ENCODE data around the gene RASSF10.
"Not testable (repeated sequence)": the region's sequence is repeated elsewhere in the genome, so short reads cannot be mapped to it uniquely, and the experiment has no call there.

The RASSF10 gene

DNA sequence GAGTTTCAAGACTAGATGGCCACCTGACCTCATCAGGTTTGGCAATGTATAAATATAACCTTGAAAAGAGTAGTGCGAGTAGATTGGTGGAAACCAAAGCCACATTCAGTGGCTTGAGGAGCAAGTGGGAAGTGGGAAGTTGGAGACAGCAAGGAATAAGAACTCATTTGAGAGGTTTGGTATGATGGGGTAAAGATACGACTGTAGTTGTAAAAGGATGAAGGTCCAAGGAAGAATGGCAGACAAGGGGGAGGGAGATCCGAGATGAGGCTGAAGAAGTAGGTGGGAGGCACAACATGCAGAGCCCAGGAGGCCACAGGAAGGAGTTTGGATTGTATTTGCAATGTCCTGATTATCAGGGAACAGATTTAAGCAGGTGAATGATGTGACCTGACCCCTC is 20.8 kb downstream of the RASSF10 start:
- DNase-seq = no peak

DNA sequence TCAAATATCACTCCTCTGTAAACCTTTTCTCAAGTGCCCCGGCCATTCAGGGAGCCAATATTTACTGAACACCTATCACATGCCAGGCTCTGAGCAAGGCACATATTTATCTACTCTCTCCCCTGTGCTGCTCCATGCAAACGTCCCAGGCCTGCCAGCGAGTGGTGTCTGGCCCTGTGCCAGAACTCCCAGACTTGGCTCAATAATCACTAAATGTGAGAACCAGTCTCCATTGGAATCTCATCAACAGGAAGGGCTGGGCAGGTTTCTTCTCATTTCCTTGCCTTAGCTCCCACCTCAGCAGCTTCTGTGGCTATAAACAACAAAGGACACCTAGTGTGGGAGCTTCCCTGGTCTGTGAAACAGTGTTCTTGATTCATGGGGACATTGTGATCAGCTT is 21.7 kb downstream of the RASSF10 start:
- DNase-seq = no peak

DNA sequence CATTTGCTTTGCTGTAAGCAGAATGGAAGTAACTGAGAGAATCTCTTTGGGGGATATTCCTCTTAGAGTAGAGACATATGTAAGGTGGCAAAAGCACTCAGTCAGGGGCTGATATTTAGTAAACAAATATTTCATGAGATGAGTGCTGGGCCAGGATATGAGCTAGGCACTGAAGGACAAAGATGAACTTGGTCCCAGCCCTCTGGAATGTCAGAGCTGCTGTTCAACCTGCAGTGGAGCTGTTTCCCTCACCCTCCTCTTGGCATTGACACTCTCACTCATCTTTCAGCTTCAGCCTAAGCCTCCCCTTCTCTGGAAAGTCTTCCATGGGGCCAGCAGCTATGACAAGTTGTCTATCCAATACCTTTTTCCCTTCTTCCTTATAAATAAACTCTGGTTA is 22.2 kb downstream of the RASSF10 start:
- no peak for DNase-seq

DNA sequence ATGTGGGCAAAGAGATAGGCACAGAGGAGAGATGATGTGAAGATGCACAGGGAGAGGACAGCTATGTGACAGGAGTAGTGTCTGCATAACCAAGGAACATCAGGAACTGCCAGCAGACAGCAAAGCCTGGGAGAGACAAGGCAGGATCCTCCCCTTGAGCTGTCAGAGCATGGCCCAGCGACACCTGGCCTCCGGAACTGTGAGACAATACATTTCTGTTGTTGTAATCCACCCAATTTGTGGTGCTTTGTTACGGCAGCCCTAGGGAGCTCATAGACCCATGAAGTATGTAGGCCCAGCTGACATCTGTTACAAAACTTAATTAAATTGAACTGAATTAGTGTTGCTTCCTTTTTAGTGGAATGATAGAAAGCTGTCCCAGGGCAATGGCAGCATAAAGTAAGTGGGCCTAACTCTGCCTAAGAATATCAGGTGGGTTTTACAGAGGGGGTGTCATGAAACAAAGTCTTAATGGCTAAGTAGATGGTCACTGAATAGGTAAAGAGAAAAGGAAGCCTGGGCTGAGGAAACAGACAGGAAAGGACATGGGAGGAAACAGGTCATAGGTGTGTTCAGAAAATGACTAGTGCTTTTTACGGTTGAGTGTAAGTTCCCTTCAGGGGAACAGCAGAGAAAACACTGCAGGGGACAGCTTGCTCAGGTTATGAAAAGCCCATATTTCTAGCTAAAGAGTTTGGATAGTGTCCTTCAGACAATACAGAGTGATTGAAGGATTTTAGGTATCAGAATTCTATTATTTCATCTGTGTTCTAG is 24.8 kb downstream of the RASSF10 start:
- DNase-seq = no peak

DNA sequence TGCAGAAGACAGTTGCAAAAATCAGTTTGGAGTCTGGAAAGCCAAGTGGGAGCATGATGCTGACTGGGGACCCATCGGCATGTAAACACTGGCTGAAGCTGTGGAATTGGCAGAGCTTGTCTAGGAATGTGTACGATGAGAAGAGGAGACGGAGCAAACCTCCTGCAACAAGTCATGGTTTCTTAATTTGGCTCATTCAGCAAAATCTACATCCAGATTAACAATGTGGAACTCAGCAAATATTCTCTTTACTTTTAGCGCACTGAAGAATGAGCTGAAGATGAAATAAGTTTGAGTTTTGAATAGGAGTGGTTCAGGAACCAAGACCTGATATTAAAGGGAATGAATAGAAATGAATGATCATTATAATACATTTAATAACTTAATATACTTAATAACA is 26.6 kb downstream of the RASSF10 start:
- DNase-seq = no peak

DNA sequence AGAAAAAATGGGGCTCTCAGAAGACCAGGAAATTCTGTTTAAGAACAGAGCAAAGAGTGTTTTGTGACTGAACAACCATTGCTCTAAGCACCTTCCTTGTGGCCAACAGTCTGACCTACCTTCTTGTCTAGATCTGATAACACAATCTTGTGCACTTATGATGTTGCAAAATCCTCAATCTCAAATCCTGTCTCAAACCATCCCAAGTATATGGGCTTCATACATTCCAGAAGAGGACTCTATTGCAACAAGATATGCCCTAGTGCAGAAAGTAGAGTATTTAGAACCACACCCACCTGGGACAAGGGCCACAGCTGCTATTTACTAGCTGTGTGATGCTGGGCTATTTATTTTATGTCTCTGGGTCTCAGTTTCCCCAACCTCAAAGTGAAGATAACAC is 27.1 kb downstream of the RASSF10 start:
- no peak for DNase-seq

DNA sequence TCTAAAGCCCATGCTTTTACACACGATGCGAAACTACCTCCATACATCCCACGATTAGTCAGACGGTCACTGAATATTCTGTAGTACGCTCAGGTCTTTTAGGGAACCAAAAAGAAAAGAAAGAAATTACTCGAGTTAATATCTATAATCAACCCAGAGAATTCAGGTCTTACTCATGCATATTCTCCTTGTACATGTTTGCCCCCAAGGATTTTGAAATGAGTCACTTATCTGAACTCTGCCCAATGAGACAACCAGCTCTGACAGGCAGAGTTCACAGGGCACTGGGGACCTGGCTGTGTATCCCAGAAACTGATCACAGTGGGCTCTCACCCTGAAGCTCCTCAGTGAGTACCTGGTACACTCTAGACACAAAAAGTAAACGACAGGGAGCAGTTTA is 29.2 kb downstream of the RASSF10 start:
- no peak for DNase-seq

DNA sequence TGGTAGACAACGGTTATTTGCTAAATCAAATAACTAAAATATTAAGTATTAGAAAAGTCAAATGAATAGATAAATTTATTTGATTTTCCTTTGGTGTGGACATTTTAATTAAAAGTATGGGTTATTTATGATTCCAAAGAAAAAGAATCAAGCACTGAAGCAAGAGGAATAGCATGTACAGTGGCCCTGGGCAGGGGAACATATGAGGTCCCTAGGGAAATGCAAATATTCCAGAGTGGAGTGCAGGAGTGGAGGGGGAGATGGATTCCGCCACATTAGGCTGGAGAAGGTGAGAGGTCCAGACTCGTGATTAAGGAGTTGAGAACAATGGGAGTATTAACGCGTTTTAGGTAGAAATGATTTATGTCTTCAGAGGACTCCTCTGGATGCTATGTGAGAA is 30.0 kb downstream of the RASSF10 start:
- no peak for DNase-seq

DNA sequence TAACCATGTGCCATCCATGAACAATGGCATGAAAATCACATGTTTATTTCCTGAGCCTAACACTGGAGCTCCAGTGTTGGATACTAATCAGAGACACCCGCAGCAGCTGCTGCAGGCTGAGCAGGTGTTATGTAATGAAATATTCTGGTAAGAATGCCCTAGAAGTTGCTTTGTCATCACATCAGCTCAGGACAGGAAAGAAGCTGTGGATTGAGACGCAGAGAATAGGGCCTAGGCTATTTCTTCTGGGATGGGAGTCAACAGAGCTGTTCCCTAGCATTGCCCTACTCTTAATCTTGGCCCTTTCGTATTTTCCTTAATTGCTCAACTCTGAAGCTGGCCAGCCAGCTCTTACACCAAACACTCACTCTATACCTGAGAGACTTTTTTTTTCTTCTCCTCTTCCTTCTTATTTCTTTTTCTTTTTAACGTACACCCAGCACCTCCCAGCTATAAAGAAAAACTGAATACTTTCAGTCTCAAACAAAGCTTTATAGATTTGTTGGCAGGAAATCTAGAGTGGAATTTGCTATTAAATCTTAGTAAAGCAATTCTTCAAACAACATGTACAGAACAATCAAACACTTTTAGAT is 31.9 kb downstream of the RASSF10 start:
- DNase-seq = no peak

DNA sequence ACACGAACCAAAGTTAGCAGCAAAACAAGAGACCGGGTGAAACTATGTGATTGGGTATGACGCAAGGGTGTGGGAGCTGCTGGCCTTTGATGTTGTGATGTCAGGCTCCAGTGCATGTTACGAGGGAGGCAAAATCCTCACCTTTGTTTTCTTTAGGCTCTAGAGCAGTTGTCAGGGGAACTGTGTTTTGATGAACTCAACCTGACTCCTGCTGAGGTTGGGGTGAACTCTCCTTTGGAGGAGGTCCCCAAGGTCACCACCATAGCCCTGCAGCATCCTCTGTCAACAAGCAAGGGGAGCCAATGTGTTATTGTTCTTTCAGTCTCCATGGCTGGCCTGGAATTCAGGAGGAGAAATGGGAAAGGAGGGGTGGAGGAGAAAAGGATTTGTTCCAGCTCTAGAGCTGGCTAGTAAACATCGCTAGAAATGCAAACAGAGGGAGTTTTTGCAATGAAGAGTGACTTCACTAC is 33.8 kb downstream of the RASSF10 start:
- no peak for DNase-seq

DNA sequence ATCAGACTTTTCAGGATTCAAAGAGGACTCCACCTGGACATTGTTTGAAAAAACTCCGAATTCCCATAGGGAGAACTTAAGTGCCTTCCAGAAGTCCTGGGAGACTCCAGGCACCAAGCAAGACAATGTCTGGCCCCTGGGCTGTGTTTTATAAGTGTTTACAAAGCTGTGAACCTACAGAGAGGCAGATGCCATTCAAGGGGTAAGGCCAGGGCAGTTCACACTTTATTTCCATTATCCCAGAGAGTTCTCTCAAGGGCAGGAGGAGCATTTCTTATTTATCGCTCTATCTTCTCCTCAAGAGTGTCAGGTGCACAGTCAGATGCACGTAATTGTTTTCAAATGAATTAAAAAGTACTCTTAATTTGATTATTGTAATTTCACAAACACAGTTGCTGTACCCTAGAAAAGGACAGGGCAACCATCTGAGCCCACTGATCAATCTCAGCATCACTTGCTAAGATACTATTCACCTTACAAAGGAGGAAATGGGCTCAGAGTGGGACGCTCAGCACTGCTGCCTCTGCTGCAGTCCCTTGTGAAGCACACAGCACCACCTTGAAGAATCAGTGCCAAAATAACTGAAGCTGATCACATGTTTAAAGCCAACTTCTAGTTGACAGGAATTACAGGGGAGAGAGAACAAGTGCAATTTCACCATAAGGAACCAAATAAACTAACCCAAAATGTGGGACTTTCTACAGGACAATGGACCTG is 35.0 kb downstream of the RASSF10 start:
- DNase-seq = no peak

DNA sequence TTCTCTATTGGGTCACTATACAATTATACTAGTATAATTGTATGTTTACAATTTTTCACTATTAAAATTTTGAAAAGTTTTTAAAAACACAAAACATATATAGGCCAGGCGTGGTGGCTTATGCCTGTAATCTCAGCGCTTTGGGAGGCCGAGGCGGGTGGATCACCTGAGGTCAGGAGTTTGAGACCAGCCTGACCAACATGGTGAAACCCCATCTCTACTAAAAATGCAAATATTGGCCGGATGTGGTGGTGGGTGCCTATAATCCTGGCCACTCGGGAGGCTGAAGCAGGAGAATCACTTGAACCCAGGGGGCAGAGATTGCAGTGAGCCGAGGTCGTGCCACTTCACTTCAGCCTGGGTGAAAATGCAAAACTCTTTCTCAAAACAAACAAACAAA is 36.0 kb downstream of the RASSF10 start:
- not testable (repeated sequence) for DNase-seq

DNA sequence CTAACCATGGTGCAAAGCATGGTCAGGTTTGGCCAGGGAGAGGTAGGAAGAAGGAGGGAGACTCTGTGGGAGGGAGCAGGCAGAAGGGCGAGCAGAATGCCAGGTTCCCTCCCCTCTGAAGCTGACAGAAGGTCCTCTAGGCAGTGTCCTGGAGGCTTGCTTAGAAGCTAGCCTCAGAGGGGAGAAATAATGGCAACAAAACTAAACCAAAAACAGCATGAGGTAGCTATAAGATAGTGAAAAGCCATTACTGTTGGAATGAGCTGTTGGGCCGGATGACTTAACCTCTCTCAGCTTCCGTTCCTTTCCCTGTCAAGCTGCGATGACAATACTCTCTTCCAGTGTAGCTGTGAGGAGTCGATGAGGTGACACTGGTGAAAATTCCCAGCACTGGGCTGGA is 36.6 kb downstream of the RASSF10 start:
- no peak for DNase-seq

DNA sequence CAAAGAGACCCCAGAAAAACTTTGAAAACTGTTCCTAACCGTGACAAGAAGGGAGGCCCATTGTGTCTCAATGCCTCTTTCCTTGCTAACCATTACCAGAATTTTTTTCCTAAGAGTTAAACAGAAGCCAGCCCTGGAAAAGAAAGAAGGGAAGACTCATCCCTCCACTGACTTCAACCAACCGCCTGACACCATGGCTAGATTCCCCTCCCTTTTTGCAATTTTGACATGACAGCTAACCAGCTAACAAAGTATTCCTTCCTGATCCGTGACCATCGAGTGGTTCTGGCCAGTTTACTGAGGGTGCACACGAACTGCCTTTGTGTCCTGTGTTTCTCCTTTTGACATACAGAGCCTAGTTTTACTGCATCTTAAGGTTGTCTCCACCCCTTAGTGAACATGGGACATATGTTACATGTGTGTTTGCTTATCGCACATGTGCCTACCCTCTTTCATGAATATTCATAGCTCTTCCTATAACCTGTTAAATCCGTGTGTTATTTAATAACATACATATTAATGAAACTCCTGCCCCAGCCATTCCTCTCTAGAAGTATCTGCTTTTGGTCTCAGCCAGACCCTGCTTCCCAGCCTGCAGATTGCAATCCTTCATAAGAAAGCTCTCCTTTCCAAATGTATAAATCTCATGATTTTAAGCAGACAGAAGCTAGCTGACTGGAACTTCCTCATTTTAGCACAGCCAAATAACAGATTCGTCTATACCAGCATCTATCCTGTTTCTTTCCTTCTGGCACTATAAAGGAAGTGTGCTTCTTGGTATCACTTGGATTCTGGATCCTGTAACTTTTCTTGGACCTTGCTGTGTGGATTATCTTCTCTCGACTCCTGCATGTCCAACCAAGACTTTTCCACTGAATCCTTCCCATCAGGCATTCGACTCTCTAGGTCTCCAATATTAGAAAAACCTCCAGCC is 37.8 kb downstream of the RASSF10 start:
- no peak for DNase-seq

DNA sequence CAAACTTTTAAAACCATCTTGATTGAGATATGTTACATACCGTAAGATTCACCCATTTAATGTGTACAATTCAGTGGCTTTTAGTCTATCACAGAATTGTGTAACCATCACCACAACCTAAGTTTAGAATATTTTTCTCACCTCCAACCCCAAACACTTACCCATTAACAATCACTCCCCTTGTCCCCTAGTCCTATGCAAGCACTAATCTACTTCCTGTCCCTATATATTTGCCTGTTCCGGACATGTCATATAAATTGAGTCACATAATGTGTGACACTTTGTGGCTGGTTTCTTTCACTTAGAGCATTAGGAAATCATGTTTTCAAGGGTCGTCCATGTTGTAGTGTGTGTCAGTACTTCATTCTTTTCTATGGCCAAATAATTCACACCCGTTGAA is 38.8 kb downstream of the RASSF10 start:
- DNase-seq = no peak

DNA sequence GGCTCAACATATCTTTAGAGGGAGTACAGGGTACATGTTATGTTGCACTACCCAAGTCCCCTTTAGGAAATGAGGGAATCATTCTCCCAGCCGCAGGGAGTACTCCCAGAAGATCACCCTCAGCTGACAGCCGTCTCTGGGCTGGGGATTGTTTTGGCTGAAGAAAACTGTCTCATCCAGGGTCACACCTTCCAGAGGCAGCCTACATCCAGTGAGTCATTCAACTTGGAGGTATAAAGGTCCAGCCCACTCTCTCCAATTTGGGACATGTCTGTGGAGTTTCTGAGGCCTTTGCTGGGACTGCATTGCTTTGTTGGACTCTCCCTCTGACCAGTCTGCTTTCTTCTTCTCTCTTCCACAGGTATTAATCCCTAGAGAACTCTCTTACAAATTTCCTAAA is 42.1 kb downstream of the RASSF10 start:
- no peak for DNase-seq

DNA sequence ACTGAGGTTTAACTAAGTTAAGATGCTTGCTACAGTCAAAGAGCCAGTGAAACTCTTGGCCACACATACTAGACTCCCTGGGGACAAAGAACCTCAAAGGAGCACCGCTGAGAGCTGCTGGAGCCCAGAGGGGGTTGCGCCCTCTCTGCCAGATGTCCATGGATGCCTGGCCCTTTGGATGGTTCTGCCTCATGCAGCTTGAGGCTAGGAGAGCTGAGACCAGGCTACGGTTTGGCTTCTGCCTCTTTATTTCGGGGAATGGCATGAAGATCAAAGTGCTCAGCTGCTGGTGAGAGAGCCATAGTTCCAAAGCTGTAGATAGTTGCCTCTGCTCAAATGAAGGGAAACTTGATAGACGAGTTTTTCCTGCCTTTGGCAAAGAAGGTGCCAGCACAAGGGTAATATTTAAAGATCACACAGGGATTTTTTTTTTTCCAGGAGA is 43.0 kb downstream of the RASSF10 start:
- DNase-seq = no peak

DNA sequence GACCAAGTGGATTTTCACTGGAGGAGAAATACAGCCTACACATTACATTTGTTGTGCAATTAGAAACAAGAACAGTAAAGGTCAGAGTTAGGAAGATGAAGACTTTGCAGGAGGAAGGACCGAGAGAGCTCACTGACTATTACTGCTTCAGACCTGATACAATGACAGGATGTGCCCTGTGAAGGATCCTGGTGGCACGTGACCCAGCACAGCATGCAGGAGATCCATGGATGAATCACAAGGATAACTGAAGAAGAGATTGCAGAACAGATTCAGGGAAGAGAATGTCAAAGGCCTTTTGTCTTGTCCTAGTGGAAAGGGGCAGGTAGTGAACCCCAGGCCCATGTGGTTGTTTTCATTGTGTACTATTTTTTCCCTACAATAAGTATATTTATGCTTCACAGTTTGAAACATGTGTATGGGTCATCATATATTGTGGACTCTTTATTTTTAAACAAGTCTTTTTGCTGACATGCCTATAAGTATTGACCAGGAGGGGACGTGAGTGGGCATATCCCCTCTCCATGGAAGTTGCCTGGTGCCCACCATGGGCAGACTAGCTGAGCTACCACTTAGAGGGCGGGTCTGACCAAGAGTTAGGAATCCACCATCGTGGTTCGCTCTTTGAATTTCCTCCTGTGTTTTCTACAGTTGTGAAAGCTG is 44.3 kb downstream of the RASSF10 start:
- DNase-seq = no peak

DNA sequence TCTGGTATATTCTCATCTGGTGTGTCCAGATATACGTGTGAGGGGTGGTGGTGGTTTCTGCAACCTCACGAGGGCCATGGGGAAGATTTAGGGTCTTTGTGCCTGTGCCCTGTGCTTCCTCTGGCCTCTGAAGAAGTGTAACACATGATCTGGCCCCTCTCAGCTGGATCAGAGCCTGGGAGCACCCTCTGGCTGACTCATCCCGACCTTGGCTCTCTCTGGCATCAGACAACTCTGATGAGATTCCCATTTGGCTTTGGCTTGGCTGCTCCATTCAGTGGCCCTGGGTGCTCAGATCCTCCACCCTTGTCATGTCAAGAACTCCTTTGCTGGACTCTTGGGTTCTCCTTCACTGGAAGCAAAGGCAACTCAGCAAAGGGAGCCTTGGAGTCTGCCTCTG is 45.2 kb downstream of the RASSF10 start:
- no peak for DNase-seq

DNA sequence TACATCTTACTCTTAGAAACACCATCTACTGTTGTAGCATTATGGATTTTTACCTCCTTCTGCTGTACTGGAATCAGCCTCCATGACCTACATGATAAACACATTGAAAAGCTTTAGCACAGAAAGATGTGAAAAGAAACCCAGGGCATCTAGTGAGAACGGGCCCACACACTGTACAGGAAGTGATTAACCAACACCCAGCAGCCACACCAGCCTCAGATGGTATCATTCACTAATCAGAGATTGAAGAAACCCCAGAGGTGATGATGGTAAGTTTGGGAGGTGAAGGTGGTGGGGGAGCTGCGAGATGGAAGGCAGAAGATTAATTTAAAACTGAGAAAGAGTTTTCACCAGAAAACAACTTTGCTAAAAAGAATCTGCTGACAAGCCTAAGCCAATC is 46.1 kb downstream of the RASSF10 start:
- DNase-seq = no peak

DNA sequence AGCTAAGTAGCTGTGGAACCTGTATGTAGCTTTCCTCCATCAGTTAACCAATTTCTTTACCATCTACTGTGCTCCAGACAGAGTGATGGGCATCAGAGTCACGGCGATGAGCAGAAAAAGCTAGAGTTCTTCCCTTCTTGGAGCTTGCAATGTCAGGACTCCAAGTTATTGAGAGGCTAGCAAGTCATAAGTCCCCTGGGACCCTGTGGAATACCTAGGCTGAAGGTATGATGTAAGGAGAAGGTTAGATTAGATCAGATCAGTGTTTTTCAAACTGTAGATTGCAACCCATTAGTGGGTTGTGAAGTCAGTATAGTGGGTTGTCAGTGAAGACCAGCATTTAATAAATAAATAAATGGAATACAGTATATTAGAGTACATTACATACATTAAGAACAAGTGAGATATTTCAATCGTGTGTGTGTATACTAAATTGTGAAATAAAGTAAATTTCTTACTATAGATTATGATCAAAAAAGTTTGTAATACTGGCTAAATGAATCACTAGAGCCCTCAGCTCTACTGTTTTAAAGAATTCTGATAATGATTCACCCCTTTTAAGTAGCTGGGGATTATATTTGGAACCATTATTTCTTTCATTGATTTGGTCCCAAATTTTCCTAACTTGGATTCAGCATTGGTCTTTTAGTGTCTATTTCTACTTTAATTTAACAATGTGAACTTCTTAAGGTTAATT is 52.3 kb downstream of the RASSF10 start:
- DNase-seq = no peak
